HuH-7 (cell line): ENCODE data around the gene FAM50A.
"Not testable (repeated sequence)": the region's sequence is repeated elsewhere in the genome, so short reads cannot be mapped to it uniquely, and the experiment has no call there.

Source experiments
- DNase-seq: peaks from one replicate; pipeline ENCODE4 v3.0.0; 2011; ENCODE audit warnings: low spot score

FAM50A gene

GRCh38 chrX:154443992-154444754 lies at the start of gene FAM50A:
FAM50A (plus strand) TSS chrX:154444141; CDS start chrX:154444236, 95 bp downstream.
- DNase-seq: peak; percentile 81

DNA sequence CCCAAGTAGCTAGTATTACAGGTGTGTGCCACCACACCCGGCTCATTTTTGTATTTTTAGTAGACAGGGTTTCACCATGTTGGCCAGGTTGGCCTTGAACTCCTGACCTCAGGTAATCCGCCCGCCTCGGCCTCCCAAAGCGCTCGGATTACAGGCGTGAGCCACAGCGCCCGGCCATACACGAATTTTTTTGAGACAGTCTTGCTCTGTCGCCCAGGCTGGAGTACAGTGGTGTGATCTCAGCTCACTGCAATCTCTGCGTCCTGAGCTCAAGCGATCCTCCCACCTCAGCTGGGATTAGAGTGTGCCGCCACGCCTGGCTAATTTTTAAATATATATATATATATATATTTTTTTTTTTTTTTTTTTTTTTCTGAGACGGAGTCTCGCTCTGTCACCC lies 47.6 kb upstream of the FAM50A start:
- DNase-seq: not testable (repeated sequence)

- DNase-seq: peak; percentile 69
Measured at GRCh38 chrX:154396973-154397887, 46.7 kb upstream of the FAM50A start.

GRCh38 chrX:154397888-154398667 lies 45.9 kb upstream of the FAM50A start, which contains the start of gene RPL10:
RPL10 (plus strand) TSS chrX:154398377; CDS start chrX:154398520, 143 bp downstream.
- peak; percentile 96 for DNase-seq

DNA sequence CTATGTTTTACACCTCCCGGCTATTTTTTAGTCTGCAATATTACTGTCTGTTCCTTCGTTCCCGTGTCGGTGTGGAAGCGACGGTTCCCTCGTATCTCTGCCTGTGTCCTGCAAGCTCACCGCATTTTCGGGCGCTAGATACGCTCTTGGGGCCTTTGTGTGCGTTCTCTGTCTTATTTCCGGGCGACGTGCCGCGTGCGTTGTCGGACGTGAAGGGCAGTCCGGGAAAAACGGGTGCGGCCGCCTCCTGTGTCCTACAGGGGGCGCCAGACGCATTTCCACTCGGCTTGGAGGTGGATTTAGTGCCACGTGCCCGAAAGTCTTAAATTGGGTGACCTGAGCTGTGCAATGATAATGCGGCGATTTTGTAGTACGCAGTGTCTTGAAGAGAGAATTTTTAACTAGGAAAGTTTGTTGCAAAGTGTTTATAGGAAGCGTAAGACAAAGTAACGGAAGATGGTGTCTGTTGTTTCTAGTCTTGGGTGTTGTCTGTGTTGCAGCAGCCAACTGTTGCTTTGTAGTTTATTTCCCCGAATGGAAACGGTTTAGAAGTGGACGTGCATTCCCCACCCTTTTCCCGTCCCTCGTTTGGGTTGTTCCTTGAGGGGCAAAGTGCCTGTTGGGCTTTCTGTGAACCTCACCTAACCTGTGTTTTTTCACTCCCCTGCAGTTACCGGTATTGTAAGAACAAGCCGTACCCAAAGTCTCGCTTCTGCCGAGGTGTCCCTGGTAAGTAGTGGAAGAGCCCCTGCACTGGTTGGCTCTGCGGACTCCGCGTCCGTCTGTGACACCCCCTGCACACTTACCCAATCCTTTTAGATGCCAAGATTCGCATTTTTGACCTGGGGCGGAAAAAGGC lies 45.0 kb upstream of the FAM50A start:
- peak; percentile 38 for DNase-seq

GRCh38 chrX:154399527-154400368 lies 44.2 kb upstream of the FAM50A start:
- DNase-seq: no peak

DNA sequence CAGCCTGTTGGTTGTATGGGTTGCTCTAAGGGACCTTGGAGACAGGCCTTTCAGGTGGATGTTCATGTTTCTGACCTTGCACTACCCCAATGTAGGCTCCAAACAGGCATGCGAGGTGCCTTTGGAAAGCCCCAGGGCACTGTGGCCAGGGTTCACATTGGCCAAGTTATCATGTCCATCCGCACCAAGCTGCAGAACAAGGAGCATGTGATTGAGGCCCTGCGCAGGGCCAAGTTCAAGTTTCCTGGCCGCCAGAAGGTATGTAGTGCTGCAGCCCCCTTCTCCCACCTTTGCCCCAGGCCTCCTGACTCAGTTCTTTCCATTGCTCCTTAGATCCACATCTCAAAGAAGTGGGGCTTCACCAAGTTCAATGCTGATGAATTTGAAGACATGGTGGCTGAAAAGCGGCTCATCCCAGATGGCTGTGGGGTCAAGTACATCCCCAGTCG lies 43.5 kb upstream of the FAM50A start:
- DNase-seq: not testable (repeated sequence)

DNA sequence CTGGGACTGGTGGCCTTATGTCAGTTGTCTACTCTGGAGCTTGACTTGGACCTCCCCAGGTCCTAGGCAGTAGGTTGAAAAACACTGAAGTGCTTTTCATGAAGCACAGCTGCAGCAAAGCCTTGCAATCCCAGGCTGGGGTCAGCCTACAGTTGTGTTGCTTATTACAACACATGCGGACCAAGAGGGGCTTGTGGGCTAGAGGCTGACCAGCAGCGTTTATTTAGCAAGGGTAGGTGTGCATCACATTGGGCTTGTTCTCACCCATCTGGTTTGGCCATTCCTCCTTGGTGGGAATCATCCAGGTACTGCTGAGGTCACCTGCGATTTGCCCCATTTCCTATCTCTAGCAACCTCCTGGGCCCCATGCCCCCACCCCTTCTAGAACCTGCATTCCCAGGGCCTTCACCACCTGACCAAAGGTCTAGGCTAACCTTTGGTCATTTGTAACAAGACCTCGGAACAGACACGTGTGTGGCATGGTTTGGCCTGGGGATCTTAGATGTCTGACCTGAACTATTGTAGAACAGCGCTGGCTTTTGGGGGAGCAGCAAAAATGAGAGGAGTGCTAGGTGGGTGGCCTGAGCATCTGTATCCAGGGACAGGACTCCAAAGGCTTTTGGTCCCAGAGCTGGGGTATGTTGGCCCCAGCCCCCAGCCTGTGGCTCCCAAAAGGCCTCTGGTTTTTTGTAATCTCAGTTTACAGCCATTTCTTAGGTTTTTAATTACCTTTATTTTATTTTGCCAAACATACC lies 42.7 kb upstream of the FAM50A start:
- peak; percentile 23 for DNase-seq

DNA sequence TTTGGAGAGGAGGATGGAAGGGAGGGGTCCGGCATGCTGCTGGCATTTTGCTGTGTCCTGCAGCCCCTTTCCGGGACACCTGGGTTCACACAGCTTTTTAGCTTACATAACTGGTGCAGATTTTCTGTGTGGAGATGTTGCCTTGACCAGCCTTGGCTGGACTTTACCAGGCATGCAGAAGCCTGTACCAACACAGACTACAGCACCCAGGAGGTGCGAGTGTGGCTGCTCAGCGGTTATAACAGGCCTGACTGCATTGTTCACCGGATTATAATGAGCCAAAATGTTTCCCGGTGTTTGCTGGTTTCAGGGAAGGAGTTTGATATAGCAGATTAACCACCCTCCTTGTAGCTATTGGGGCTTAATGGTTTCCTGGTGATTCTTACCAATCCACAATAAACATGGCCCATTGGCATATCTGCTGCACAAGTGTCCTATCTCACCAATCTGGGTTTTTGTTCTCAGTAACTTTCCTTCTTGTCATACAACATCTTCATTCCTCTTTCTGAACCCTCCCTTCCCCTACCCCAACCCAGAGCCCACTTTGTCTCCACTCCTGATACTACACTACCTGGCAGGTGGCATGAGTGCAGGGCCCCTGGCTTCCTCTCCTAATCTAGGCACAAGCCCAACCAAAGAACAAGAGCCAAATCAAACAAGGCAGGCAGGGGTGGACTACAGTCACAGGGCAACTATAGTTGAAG lies 41.9 kb upstream of the FAM50A start:
- no peak for DNase-seq

- DNase-seq: no peak
Measured at GRCh38 chrX:154402622-154403127, 41.3 kb upstream of the FAM50A start.

DNA sequence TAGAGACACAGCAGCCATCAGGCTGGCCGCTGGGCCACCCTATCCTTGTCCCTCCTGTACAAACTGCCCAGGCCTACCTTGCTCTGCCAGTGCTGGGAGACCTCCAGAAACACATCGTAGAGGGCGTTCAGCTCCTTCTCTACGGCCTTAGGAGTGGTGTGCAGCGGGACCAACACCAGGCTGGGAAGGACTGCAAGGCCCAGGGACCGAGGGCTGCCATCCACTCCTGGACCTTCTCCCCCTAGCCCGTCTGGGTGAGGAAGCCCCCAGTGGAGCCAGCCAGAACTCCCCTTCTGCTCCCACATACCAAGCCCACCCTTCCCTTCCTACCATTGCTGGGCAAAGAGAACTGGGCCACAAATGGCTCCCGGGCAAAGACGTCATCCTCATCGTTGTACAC lies 40.7 kb upstream of the FAM50A start:
- no peak for DNase-seq

DNA sequence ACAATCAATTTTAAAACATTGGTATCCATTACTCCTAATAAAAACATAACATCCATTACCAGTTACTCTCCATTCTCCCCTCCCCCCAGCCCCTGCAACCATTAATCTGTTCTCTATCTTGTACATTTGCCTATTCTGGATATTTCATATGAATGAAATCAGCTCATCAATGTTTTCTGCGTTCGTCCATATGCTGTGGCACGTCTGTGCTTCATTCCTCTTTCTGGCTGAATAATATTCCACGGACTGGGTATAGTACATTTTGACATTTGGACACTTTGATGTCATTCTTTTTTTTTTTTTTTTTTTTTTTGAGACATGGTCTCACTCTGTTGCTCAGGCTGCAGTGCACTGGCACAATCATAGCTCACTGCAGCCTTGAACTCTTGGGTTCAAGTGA lies 40.1 kb upstream of the FAM50A start:
- DNase-seq: no peak

GRCh38 chrX:154404625-154405192 lies 39.2 kb upstream of the FAM50A start:
- no peak for DNase-seq

GRCh38 chrX:154408659-154409221 lies 35.2 kb upstream of the FAM50A start:
- no peak for DNase-seq

GRCh38 chrX:154409222-154409871 lies 34.6 kb upstream of the FAM50A start, which contains the start of gene DNASE1L1:
DNASE1L1 (minus strand) TSS chrX:154409254; CDS start chrX:154405568, 3,686 bp downstream.
- no peak for DNase-seq

GRCh38 chrX:154411981-154412340 lies 32.0 kb upstream of the FAM50A start:
- peak; percentile 71 for DNase-seq

DNA sequence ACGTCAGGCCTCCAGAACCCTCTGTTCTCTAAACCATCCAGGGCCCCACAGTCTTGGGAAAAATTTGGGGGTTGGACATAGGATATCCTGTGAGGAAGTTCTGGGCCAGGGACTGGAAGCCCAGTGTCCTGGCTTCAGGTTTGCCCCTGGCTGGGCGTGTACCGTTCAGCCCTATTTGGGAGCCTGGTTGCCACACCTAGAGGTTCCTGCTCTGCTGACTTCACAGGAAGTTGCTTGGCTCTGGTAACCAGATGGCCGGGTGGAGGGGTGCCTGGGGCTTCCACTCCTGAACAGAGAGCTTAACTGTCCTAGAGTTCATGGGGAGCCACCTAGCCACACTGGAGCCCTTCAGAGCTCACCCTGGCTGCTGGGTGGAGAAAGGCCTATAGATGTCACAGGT lies 31.5 kb upstream of the FAM50A start:
- no peak for DNase-seq
